Pancreas (tissue), 10 donors: ENCODE data around the gene PTGFRN. TPM values are rescaled to one million over a fixed set of nuclear protein-coding genes. Genes with fewer than 3 reads are reported as not detected.

ENCODE experiments used
- ATAC-seq, 4 donors: fragments of 200-7000 bp; cut with Tn5 transposase; one replicate each; pipeline versions ENCODE4 v1.8.0 to v1.9.1; 2020; ENCODE audit warnings: mild to moderate bottlenecking in 4 of 4, moderate library complexity in 4 of 4
- DNase-seq, 6 donors: peaks; one replicate each; pipeline ENCODE4 v3.0.0-alpha.2; 2020
- FAIRE-seq: peaks from 2 replicates; lab custom pipeline; 2012; peaks lifted over from hg19 to GRCh38; lab: Jason Lieb, UNC
- H3K27ac ChIP-seq, 4 donors: fragments of 200-600 bp; sonication (generic); 1 replicate in 3 of 4; 2 replicates in 1 of 4; pipeline versions ENCODE4 v1.5.0 to v1.8.0; 2020
- H3K27me3 ChIP-seq, 4 donors: fragments of 200-600 bp; one replicate each; pipeline ENCODE4 v1.8.0; 2021
- H3K36me3 ChIP-seq, 3 donors: fragments of 200-600 bp; sonication (generic) in 1 of 3; one replicate each; pipeline versions ENCODE4 v1.5.0 to v1.8.0; 2020 to 2021
- H3K4me1 ChIP-seq, 3 donors: fragments of 200-600 bp; one replicate each; pipeline ENCODE4 v1.8.0; 2021
- H3K4me3 ChIP-seq, 4 donors: fragments of 200-600 bp; sonication (generic) in 2 of 4; one replicate each; pipeline versions ENCODE4 v1.5.0 to v1.8.0; 2020 to 2021
- H3K9me3 ChIP-seq, 4 donors: fragments of 200-600 bp; one replicate each; pipeline ENCODE4 v1.8.0; 2021
- CTCF ChIP-seq, 4 donors: fragments of 200-600 bp; sonication (generic) in 3 of 4; IDR thresholded peaks; one replicate each; pipeline versions ENCODE4 v1.5.0 to v1.8.0; 2021; ENCODE audit warnings: antibody characterized with exemption in 4 of 4
- WGBS, 2 donors: extraction: QIAGEN DNeasy Blood & Tissue Kit; methylation state at CpG; one replicate each; pipeline ENCODE4 v1.1.7; 2013; 5-methylcytosine and 5-hydroxymethylcytosine counted together
- intact Hi-C, 3 donors: fragments of 100-400 bp; cut with DNase I; formaldehyde crosslinking; loops; one replicate each; pipeline versions ENCODE4 v1.11.1 to v1.14.2; 2022
- polyA plus RNA-seq, 2 donors: library from polyadenylated mRNA; stranded (reverse); fragments of 200-250 nt; gene quantifications; one replicate each; pipeline ENCODE4 v1.2.3, GENCODE V29; 2013
- total RNA-seq, 6 donors: library from RNA; stranded (reverse); fragmentation: NEBNext Ultra II Directional in 4 of 6; extraction: Animal tissue kit (Norgen Biotek cat#: 25700) in 4 of 6; gene quantifications; one replicate each; pipeline versions ENCODE4 v1.2.1 to v1.2.4, GENCODE V29; 2021 to 2023
- donor health status: healthy with polysubstance abuse.
- donor health status: DM: no; HTN: no; CAD: no; lungs with moderate emphysema.
- donor health status: DM: no; HTN: no; CAD: no.
- donor health status: control.
- donor health status: control.
- donor health status: Bipolar disorder and iron deficiency.
- donor health status: DM: yes; HTN: yes; CAD: no.
- donor health status: DM: no; HTN: no; CAD: no.
- donor health status: DM: no; HTN: no; CAD: no.
- donor health status: DM: yes; HTN: yes; CAD: no.

The PTGFRN gene
- total and polyA plus RNA-seq, 8 donors: 9.9 to 62.0 (median 21.3) TPM

- no peak for TF ChIP-seq CTCF (IDR thresholded peaks at IDR 0.05)
- intact Hi-C loops: no loop called here
- FAIRE-seq (no peak), DNase-seq (no peak), ATAC-seq (no peak)
- no peaks in the 10 kb centered on the region for H3K36me3 ChIP-seq
- no peaks in the 10 kb centered on the region for H3K27me3 ChIP-seq
- WGBS, 2 donors: 88 to 89% methylated on average over 4 of the region's 4 CpGs
- no peak overlapping the region for H3K27ac ChIP-seq
- H3K9me3 ChIP-seq: no peaks in the 10 kb centered on the region
- H3K4me1 ChIP-seq: peaks cover 11 to 41% (median 18%) of the 10 kb centered on the region in 3 donors
- no peak overlapping the region for H3K4me3 ChIP-seq
Observed at GRCh38 chr1:116913941-116914340, 4.2 kb downstream of the PTGFRN start.

- intact Hi-C loops: no loop called here
- no peaks in the 10 kb centered on the region for H3K27me3 ChIP-seq
- WGBS, 2 donors: 62 to 68% methylated on average over 7 of the region's 7 CpGs
- no peak for TF ChIP-seq CTCF (IDR thresholded peaks at IDR 0.05)
- no peak for DNase-seq
- no peak for FAIRE-seq
- ATAC-seq: no peak
- no peaks in the 10 kb centered on the region for H3K36me3 ChIP-seq
- peaks cover 15 to 44% (median 22%) of the 10 kb centered on the region in 3 donors for H3K4me1 ChIP-seq
- H3K9me3 ChIP-seq: no peaks in the 10 kb centered on the region
- peak overlapping the region in 2 of 4 donors; percentile 6 to 19 for H3K27ac ChIP-seq
- H3K4me3 ChIP-seq: peak overlapping the region in 1 of 4 donors; percentile 13
Observed at GRCh38 chr1:116914667-116915066, 5.0 kb downstream of the PTGFRN start.

- no peak for TF ChIP-seq CTCF (IDR thresholded peaks at IDR 0.05)
- peak; percentile 46 to 64 (median 58) for DNase-seq
- peak overlapping the region in 2 of 4 donors; percentile 6 to 19 for H3K27ac ChIP-seq
- no peaks in the 10 kb centered on the region for H3K9me3 ChIP-seq
- peak; percentile 49 to 74 (median 64) for ATAC-seq
- peaks cover 20 to 49% (median 24%) of the 10 kb centered on the region in 3 donors for H3K4me1 ChIP-seq
- peak overlapping the region in 1 of 4 donors; percentile 13 for H3K4me3 ChIP-seq
- no peaks in the 10 kb centered on the region for H3K36me3 ChIP-seq
- 17 to 20% methylated on average over 7 of the region's 7 CpGs for WGBS, 2 donors
- no peaks in the 10 kb centered on the region for H3K27me3 ChIP-seq
- FAIRE-seq: no peak
- intact Hi-C loops: no loop called here
Observed at GRCh38 chr1:116915086-116915661, 5.5 kb downstream of the PTGFRN start.

GRCh38 chr1:116916002-116916401 lies 6.3 kb downstream of the PTGFRN start:
- Histone ChIP-seq H3K27ac (peak overlapping the region in 1 of 4 donors; percentile 0), H3K4me1 (peaks cover 22 to 54% (median 24%) of the 10 kb centered on the region in 3 donors), H3K27me3 (no peaks in the 10 kb centered on the region), H3K9me3 (no peaks in the 10 kb centered on the region), H3K36me3 (no peaks in the 10 kb centered on the region), H3K4me3 (no peak overlapping the region)
- no peak for DNase-seq
- FAIRE-seq: no peak
- no peak for ATAC-seq
- intact Hi-C loops: no loop called here
- 62 to 76% methylated on average over 6 of the region's 6 CpGs for WGBS, 2 donors
- TF ChIP-seq CTCF (IDR thresholded peaks at IDR 0.05): no peak
